Measurements from ENCODE around the gene SMIM32.

- TF ChIP-seq POLR2A (IDR thresholded peaks at IDR 0.05; ENCODE audit: low read depth, low read length) (no peak), POLR2AphosphoS5 (IDR thresholded peaks at IDR 0.05; ENCODE audit: low read depth, low read length) (no peak)
These were observed 4.1 kb downstream of the SMIM32 start for GRCh38 chr5:136188859-136189258.

Data from GM12891 (cell line).